Parathyroid adenoma (tissue), 2 donors: Measurements from ENCODE around the gene RHOBTB1.

Experiments
- H2AFZ ChIP-seq: fragments of 300-600 bp; sonication (generic); one replicate; pipeline ENCODE4 v1.7.0; 2017; ENCODE audit warnings: antibody characterized with exemption, mild to moderate bottlenecking
- H3K27ac ChIP-seq: fragments of 300-600 bp; sonication (generic); one replicate; pipeline ENCODE4 v1.7.0; 2017
- H3K27me3 ChIP-seq: fragments of 300-600 bp; sonication (generic); one replicate; pipeline ENCODE4 v1.7.0; 2017; ENCODE audit warnings: low read length; ENCODE audit not compliant: control insufficient read depth, insufficient read depth
- H3K36me3 ChIP-seq: fragments of 300-600 bp; sonication (generic); one replicate; pipeline ENCODE4 v1.7.0; 2017; ENCODE audit warnings: low read length; ENCODE audit not compliant: control insufficient read depth, insufficient read depth
- H3K4me1 ChIP-seq: fragments of 300-600 bp; sonication (generic); one replicate; pipeline ENCODE4 v1.7.0; 2017; ENCODE audit warnings: control low read depth
- H3K4me2 ChIP-seq: fragments of 300-600 bp; sonication (generic); one replicate; pipeline ENCODE4 v1.7.0; 2017; ENCODE audit warnings: low read length
- H3K4me3 ChIP-seq: fragments of 300-600 bp; sonication (generic); one replicate; pipeline ENCODE4 v1.7.0; 2017; ENCODE audit warnings: low read depth, low read length
- H3K79me2 ChIP-seq: fragments of 300-600 bp; sonication (generic); one replicate; pipeline ENCODE4 v1.7.0; 2017; ENCODE audit warnings: control low read depth
- H3K9ac ChIP-seq: fragments of 300-600 bp; sonication (generic); one replicate; pipeline ENCODE4 v1.7.0; 2017; ENCODE audit warnings: mild to moderate bottlenecking
- H3K9me3 ChIP-seq: fragments of 300-600 bp; sonication (generic); one replicate; pipeline ENCODE4 v1.7.0; 2017; ENCODE audit warnings: low read length; ENCODE audit not compliant: control insufficient read depth
- CTCF ChIP-seq: fragments of 300-600 bp; sonication (generic); IDR thresholded peaks from one replicate; pipeline ENCODE4 v1.7.0; 2017; ENCODE audit warnings: antibody characterized with exemption, mild to moderate bottlenecking
- donor health status: primary hyperparathyroidism.

The RHOBTB1 gene

GRCh38 chr10:60853107-60853506, 90.9 kb downstream of the RHOBTB1 start:
- no peaks in the 10 kb centered on the region for H3K4me1 ChIP-seq
- H3K36me3 ChIP-seq: no peaks in the 10 kb centered on the region
- no peaks in the 10 kb centered on the region for H3K27me3 ChIP-seq
- H3K79me2 ChIP-seq: no peaks in the 10 kb centered on the region
- no peak overlapping the region for H3K9ac ChIP-seq
- no peak for TF ChIP-seq CTCF
- H2AFZ ChIP-seq: no peak overlapping the region
- H3K4me2 ChIP-seq: no peak overlapping the region
- no peaks in the 10 kb centered on the region for H3K9me3 ChIP-seq
- H3K4me3 ChIP-seq: no peak overlapping the region
- H3K27ac ChIP-seq: no peak overlapping the region

- Histone ChIP-seq H3K4me2 (no peak overlapping the region), H3K4me3 (no peak overlapping the region), H3K36me3 (no peaks in the 10 kb centered on the region), H3K27me3 (no peaks in the 10 kb centered on the region), H3K4me1 (no peaks in the 10 kb centered on the region), H3K9ac (no peak overlapping the region), H3K27ac (no peak overlapping the region), H3K79me2 (no peaks in the 10 kb centered on the region), H2AFZ (no peak overlapping the region), H3K9me3 (no peaks in the 10 kb centered on the region)
- TF ChIP-seq CTCF: no peak
Observed at GRCh38 chr10:60849740-60850139, 94.2 kb downstream of the RHOBTB1 start.

GRCh38 chr10:60849217-60849616, 94.8 kb downstream of the RHOBTB1 start:
- Histone ChIP-seq H3K79me2 (no peaks in the 10 kb centered on the region), H3K36me3 (no peaks in the 10 kb centered on the region), H3K4me1 (no peaks in the 10 kb centered on the region), H3K27me3 (no peaks in the 10 kb centered on the region), H3K4me2 (no peak overlapping the region), H3K4me3 (no peak overlapping the region), H3K27ac (no peak overlapping the region), H3K9ac (no peak overlapping the region), H2AFZ (no peak overlapping the region), H3K9me3 (no peaks in the 10 kb centered on the region)
- no peak for TF ChIP-seq CTCF

- H3K27ac ChIP-seq: no peak overlapping the region
- no peak overlapping the region for H3K9ac ChIP-seq
- no peaks in the 10 kb centered on the region for H3K36me3 ChIP-seq
Observed at GRCh38 chr10:60848680-60849079, 95.3 kb downstream of the RHOBTB1 start.

More at GRCh38 chr10:60848680-60849079, 95.3 kb downstream of the RHOBTB1 start:
- Histone ChIP-seq H3K79me2 (no peaks in the 10 kb centered on the region), H3K4me1 (no peaks in the 10 kb centered on the region), H2AFZ (peak overlapping the region; percentile 13), H3K4me2 (no peak overlapping the region), H3K27me3 (no peaks in the 10 kb centered on the region), H3K9me3 (no peaks in the 10 kb centered on the region), H3K4me3 (no peak overlapping the region)
- TF ChIP-seq CTCF: no peak
